GM18520 (cell line): Measurements from ENCODE around the gene CAPS.

ENCODE experiments used
- ATAC-seq: cut with Tn5 transposase; IDR thresholded peaks from one replicate; pipeline ENCODE4 v1.9.1; 2021; ENCODE audit not compliant: unreplicated experiment

The CAPS gene

DNA sequence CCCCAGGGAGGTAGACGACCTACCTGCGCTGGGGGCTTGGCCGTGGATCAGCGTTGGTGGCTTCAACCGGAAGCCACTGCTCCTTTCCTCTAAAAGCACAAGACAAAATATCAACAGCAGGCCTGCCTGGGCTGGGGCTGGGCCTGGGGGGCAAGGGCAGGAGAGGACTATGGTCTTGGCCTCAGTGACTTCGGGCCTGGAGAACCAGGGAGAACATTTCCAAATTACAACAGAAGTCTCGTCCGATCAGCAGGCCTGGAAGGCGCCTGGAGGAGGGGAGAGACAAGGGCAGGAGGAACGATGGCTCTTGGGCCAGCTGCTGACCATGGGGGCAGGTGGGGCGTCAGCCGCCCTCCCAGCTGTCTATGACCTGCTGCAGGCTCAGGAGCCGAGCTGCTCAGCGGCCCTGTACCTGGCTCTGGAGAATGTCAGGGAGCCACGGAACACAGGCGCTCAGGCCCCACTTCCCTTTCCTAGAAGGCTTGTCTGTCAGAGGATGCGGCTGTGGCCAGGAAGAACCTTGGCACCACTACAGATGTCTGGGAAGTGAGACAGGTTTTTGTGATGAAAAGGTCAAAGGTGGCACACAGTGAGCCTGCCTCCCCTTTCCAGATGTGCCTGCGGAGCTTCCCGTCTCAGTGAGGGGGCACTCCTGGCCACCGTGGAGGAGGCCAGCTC is 19.5 kb downstream of the CAPS start:
- ATAC-seq = no peak

DNA sequence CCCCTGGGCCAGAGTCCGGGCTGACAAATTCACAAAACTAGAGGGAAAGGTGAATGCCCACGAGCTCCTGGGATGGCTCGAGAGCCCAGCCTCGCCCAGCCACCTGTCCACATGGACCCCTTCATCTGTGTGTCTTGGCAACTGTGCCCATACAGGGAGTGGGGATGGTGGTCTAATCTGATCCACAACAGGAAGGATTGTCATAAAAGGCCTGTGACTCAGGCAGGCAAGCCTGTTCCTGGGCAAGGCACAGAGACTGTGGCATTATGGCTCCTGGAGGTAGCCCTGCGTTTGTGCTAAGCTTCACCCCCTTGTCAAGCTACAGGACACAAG is 20.0 kb downstream of the CAPS start:
- no peak for ATAC-seq

DNA sequence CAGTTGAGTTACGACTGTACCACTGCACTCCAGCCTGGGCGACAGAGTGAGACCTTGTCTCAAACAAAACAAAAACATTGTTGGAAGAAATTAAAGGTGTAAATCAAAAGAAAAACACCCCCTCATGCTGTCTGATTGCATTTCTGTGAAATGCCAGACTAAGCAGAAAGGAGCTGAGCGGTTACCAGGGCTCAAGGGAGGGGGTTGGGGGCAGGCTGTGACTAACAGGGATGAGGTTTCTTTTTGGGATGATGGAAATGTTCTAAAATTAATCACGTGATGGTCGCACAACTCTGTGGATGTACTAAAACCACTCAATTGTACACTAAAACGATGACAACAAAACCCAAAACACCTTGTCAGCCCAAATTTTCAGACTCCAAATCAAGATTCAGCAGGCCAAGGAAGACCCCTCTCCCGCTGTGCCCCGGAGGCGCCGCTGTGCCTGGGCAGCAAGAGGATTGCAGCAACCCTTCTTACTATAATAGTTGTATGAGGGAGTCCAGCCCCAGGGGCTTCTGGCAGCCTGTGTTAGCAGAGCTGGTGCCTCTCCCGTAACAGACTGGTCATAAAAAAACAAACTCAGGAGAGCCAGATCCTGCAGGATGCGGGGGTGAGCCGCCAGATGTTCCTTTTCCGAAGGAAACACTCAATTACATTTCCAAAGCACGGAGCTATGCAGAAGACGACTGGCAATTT is 20.9 kb downstream of the CAPS start:
- ATAC-seq = no peak

DNA sequence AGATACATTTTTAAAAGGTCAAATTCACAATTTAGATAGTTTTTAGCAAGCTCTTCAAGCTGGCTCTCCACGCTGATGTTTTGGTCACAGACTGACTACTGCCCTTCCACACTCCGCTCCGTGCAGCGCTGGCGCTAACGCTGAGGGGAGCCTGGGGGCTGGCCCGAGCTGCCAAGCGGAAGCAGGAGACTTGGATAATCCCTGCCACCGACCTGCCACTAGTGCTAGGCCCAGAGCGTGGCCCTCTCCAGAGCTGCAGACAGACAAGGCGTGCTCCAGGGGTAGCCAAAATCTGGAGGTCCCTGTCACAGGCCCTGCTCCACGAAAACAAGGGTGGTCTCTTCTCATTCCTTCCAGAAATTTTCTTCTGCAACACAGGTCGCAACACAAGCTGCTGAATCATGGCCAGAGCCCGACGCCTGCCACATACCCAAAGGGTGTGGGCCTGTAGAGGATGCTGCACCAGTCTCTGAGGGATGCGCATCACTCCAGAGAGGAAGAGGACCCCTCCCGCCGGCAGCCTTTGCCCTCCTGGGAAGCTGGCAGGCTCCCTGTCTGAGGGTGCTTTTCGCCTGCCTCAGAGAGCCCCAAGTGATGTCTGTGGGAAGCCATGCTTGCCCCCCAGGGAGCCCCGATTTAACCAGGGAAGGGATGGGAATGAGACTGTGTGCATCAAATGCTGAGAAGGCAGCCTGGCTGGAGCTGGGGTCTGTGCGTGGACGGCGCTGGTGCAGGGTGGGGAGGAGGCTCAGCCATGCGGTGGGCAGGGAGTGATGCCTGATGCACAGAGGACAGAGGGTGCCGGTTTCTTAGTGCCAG is 21.6 kb downstream of the CAPS start:
- no peak for ATAC-seq

DNA sequence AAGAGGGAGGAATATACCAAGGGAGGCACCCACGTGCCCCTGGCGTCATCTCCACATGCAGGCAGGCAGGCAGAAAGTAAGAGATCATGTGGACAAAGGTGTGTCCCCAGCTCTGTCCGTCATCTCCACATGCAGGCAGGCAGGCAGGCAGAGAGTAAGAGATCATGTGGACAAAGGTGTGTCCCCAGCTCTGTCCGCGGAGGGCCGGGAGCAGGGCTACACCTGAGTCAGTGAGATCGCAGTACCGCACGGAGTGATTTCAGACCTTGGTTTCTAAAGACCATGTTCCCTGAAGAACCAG is 22.2 kb downstream of the CAPS start:
- ATAC-seq = no peak

DNA sequence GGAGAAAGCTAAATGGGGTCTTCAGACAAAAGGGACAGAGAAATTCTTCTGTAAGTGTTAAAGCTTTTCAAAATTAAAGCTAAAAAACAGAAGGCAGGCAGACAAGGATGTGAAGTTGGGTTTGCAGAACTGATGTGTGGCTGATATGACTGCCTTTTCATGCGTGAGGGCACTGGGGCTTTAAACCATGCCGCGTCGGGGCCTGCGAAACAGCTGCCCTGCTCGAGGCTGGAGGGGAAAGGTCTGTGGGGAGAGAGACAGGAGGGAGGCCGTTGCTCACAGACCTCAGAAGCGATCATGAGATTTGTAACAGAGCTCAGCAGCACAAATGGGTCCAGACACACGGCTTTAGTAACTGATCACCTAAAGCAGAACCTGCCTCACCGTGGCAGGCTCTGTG is 23.5 kb downstream of the CAPS start:
- no peak for ATAC-seq

DNA sequence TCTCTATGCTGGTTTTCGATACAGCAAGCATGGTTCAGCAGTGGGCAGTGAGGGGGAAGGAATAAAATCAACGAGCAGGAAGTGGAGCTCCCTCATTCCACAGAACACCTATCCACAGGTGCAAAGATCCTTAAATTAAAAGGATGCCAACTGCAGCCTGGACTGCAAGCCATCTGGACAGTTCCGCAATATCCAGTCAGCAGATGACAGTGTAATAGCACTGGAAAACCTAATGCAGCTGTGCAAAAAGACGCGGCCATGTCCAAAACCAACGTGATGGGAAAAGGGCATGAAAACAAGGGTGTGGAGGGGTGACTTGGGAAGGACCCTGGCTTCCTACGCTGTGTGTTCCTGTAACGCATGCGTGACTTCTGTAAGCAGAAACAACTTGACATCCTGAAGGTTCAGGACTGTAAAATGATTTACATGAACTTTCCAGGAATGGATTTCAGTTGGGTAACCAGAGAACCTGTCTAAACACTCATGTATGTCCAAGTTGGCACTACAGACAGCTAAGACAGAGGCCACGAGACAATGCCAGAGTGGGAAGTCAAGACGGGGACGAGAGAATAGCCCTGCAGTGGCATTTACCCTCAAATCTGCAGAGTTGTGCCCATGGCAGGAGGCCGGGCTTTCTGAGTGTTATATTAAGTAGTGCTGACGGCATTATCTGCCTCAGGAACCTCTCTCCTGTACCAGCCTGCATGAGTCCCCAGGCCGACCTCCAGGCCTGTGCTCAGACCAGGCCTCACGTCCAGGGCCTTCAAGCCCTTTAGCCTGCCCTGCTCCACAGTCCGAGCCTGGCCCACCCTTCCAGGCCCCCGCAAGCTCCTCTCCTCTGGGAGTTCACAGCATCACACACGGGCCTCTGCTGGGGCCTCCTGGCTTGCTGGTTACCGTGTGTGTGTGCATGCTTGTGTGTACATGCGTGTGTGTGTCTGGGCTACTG is 26.5 kb downstream of the CAPS start:
- ATAC-seq = no peak

DNA sequence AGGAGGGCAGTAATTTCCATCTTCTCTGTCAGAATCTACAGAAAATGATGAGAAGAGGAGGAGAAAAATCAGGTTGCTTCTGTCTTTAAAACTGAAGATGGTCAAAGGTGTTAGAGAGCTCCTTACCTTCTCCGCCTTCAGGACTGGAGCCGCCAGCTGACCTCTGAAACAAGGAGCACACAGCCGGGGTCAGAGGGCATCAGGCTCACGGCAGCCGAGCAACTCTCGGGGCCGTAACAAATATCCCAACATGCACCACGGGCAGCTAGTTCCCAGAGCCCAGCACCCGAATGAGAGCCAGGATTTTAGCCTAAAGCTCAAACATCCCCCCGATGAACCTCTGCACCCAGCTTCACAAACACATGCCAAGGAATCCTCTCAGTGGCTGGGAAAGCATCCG is 27.6 kb downstream of the CAPS start:
- ATAC-seq = no peak

DNA sequence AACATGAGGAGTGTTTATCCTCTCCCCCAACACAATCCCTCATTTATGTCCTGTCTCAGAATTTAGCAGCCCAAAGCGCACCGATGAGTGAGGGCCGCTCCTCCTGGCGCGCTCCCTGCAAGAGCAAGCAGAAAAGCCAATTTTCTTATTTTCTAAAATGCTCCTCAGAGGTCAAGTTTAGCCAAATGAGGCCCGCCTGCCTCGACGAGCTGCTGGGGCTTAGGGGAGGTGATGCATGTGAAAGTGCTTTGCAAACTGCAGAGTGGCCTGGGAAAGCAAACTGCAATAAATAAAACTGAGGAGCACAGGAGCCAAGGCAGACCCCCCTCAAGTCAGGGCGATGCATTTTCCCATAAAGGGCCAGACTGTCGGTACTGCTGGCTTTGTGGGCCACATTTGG is 29.0 kb downstream of the CAPS start:
- ATAC-seq = no peak

DNA sequence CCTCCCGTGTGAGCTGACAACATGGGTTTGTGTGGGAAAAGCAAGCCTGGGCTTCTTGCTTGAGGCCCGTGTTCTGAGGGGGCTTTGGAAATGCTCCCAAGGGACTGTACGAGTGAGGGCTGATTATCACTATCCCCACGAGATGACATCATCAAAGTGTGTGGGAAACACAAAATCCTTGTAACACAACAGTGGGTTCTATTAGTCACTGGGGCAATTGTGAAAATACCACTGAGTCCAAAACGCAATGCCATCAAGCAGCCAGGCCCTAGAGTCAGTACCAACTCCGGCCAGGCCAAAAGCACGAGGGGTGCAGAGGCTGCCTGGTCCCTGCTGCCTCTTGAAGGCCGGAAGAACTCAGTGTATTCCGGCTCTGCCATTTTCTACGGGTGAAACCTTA is 29.6 kb downstream of the CAPS start:
- ATAC-seq = no peak

DNA sequence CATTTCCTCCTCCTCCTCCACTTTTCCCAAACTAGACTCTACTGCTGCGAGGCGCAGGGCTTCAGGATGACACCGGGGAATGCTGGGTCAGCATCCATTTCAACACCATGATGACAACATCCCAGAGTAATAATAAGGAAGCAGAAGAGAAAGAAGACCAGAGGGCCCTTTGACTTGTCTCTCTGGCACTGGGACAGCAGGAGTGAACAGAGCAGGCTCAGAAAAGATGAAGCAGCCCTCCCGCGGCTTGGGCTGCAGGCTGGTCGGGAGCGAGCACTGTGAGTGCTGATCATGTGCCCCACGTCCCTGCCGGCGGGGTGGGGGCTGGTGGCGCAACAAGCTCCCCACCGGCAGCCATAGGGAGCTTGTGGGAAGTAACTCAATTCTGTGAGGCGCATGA is 33.4 kb downstream of the CAPS start:
- ATAC-seq = no peak

DNA sequence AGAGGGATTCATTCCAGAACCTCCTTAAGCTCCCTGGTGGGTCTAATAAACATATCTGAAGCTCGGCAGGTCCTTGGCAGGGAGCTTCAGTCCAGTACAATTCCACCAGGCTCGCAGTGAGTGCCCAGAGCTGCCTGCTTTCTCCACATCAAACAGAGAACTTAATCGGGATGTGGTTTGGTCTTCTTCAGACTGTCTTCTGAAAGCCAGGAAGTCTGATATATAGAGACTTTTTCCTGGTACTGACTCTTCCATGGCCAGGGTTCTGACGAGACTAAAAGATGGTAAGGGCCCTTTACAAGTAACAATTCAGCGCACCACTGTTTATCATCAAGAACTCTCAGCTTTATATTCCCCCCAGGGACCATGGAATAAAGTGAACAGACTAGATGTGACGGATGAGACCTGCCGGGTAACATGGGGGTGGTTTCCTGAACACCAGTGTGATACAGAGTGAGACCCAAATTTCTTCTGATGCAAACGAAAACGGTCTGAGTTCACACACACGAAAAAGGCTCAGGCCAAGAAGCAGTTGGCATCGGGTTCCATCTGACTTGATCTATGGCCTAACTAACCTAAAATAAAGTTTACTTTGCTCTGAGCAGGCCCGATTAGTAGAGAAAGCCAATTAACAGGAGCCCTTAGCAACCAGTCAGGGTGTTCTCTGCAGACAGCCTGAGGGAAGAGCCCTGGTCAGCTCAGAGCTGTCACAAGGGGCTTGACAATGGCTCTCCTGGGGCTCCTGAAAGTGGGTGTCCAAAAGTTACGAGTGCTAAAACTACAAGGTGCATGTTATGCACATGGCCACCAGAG is 34.9 kb downstream of the CAPS start:
- no peak for ATAC-seq

DNA sequence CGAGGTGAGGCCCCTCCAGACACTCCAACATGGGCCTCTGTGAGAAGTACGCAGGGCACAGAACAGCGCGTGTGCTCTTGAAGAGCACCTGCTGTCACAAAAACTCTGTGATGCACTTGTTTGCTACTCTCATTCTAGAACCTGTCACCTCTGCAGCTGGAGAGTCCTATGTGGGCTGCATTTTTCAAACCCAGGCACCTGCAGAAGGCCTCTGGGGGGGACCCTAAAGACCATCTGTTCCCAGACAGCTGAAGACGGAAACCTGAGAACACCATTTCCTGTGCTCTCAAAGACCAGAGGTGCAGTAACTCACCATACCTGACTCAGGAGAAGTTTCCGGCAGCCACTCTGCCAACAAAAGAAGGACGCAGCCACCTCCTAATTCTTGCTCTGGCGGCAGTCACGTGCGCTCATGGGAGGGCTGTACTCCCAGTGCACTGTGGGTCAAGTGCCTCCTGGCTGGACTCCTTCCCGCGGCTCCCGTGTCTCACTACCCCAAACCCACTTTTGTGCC is 35.8 kb downstream of the CAPS start:
- no peak for ATAC-seq

DNA sequence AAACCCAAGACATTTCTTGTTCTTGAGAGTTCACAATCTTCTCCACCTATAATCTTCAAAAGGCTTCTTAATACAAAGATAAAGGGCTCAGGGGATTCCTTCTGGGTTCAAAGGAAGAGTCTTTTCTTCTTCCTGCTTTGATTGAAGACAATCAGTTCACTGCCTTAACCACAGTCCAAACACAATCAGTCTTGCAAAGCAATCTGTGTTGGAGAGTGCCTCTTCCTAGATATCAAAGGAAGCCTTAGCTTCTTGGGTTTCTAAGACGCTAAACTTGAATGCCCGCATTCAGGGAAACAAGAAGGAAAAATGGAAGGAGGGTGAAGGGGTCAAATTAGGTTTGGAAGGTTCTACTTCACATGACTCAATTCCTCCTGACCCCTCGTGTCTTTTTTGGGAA is 36.7 kb downstream of the CAPS start:
- ATAC-seq = no peak

DNA sequence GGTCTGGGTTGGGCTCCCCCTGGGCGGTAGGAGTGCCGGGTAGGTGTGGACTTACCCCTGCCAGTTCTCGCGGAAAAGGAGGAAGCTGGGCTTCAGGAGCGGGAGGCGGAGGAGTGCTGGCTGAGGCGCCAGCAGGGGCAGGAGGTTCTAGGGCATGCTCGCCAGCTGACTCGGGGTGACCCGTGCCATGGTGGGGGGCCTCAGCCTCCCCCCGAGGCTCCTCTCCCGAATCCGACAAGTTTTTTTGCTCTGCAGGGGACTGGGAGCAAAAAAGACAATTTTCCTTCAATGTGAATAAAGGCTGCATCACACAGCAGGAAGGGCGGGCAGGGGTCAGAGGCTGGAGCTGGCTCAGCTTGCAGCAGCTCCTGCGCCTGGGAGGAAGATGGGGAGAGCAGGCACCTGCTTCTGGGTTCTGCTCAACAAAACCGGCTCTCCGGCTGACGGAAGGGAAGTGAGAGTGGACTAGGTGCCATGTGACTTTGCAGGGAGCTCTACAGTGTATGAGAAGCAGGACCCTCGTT is 37.3 kb downstream of the CAPS start:
- ATAC-seq = no peak

DNA sequence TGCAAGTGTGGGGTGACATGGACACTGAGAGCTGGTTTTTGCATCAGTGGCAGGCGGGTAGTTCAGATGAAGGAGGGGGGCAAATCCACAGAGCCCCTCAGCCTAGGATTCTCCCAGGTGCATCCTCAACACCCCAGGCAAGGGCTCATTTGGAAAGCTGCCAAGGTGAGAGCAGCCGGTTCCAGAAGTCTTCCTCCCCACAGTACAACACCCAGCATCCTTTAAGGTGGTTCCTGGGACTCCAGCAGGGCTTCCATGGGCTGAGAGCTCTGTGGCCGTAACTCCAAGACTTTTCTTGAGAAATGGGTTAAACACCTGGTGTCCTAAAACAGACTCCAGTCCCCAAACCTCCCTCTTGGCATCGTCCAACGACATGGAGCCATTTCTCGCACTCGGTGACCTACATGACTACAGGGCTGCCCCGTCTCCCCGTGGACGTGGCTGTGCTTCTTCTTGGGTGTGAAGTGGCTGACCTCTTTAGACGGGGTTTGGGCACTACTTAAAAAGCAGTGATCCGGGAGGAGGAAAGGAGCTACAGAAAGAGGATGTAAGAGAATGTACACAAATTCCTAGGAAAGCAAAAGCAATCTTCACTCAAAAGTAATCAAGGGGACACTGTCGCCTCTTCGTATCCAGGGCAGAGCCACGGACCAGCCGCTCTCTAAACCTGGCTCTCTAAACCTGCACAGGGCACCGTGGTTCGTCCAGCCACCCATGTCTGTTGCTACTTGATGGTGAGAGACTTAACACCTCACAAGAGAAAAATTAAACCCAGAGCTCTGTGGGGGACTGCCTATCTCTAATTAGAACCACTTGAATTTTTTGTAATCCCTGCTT is 38.4 kb downstream of the CAPS start:
- no peak for ATAC-seq

DNA sequence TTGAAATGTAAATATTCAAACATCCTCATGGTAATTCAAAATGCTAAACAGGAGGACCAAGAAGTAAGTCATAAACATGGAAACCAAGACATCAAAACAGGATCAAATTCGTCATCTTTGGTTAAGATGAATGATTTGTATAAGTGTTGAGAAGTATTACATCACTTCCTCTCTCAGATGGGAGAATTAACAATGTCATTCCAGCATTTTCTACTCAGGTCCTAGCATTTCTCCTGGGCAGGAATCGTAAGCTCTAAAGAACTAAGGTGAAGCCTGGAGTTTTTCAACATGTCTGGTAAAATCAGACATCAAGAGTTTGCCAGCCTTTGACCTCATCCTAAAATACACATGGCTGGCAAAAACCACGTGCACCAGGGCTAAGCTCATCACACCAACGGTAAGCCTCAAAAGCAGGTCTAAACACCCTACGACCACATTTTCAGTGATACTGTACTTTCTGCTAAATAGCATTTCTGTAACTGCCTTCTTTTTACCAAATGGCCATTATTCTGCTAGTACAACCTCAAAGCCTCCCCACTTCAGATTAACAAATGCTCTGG is 39.1 kb downstream of the CAPS start:
- ATAC-seq = no peak

DNA sequence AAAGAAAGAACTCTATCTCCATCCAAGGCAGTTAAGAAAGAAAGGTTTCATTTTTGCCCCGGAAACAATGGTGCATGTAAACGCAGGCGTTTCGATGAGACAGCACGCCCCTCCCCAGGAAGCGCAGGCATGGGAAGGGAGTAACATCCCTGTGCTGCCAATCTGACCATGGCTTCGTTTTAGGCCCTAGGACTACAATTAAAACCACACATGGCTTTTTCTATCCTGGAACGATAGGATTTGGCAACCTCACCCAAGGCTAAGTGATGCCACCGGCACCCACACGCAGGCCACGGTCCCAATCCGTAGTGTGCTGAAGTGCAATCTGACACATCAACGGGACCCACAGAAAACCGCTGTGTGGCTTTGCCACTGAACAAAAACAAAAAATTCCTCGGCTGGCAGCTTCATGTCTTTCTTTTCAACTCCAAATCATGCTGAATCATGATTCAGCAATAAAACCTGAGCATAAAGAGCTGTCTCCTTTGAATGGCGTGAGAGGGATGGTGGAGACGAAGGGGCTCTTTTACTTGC is 39.7 kb downstream of the CAPS start:
- ATAC-seq = no peak

DNA sequence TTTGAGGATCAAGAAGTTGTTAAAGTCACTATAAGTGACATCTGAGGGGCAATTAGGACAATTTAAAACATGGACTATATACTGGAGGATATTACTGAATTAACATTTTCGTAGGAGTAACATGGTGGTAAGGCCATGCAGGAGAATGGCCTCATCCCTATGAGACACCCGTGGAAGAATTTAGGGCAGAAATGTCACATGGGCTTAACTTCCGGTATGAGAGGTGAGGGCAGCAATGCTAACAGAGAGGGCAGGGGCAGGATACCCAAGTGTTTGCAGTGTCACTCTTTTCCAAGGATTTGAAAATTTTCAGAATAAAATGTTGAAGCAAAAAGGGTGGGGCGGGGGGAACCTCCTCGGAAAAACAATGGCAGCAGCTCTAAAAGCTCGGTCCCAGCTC is 40.2 kb downstream of the CAPS start:
- ATAC-seq = no peak
